ENCODE measurements around the gene ZNHIT6.

GRCh38 chr1:85605484-85606413 lies 102.5 kb downstream of the ZNHIT6 start:
- TF ChIP-seq CTCF (IDR thresholded peaks at IDR 0.05) (no peak), EZH2 (IDR thresholded peaks at IDR 0.05; ENCODE audit: borderline replicate concordance, insufficient read depth, low read depth, low read length, poor library complexity, severe bottlenecking) (no peak)

All from B cell (primary cell).